PC-3 (cell line): ENCODE results near the gene NECAB2. TPM values are rescaled to one million over a fixed set of nuclear protein-coding genes. Genes with fewer than 3 reads are reported as not detected.

Experiments
- ATAC-seq: fragments of 200-7000 bp; cut with Tn5 transposase; 2 replicates; pipeline ENCODE4 v1.9.1; 2020; ENCODE audit warnings: mild to moderate bottlenecking, moderate library complexity
- BruUV-seq: library from RNA; stranded (reverse); fragments of 400-500 nt; replicated peaks from 2 replicates; lab custom pipeline; 2021; lab: Mats Ljungman, UMichigan
- CTCF ChIA-PET: fragments of 300-600 bp; sonication (Branson Sonifier 250); formaldehyde crosslinking; loops from one replicate; lab custom pipeline; 2022; ENCODE audit warnings: antibody characterized with exemption; lab: Charles Lee
- POLR2A ChIA-PET: fragments of 300-600 bp; sonication (Branson Sonifier 250); formaldehyde crosslinking; loops from one replicate; lab custom pipeline; 2022; ENCODE audit warnings: antibody characterized with exemption; ENCODE audit not compliant: unreplicated experiment; lab: Charles Lee
- DNase-seq: peaks from one replicate; pipeline ENCODE4 v3.0.0-alpha.2; 2015
- H2AFZ ChIP-seq: fragments of 300-600 bp; sonication (generic); 2 replicates; pipeline ENCODE4 v1.6.0; 2016; ENCODE audit warnings: antibody characterized with exemption, low read length
- H3F3A ChIP-seq: fragments of 300-600 bp; sonication (generic); one replicate; pipeline ENCODE4 v1.6.0; 2017; ENCODE audit warnings: antibody characterized with exemption, low read length, control low read depth, mild to moderate bottlenecking; ENCODE audit not compliant: unreplicated experiment
- H3K27ac ChIP-seq: fragments of 300-600 bp; sonication (generic); 2 replicates; pipeline ENCODE4 v1.5.1; 2016; ENCODE audit warnings: mild to moderate bottlenecking, low read length
- H3K27me3 ChIP-seq: fragments of 300-600 bp; sonication (generic); 2 replicates; pipeline ENCODE4 v1.6.1; 2016; ENCODE audit warnings: low read length, mixed read lengths
- H3K36me3 ChIP-seq: fragments of 300-600 bp; sonication (generic); 2 replicates; pipeline ENCODE4 v1.6.1; 2016; ENCODE audit warnings: low read depth, mixed run types, low read length, mixed read lengths
- H3K4me1 ChIP-seq: fragments of 300-600 bp; sonication (generic); 2 replicates; pipeline ENCODE4 v1.5.1; 2016; ENCODE audit warnings: low read length; ENCODE audit not compliant: insufficient read depth
- H3K4me2 ChIP-seq: fragments of 300-600 bp; sonication (generic); 2 replicates; pipeline ENCODE4 v1.6.0; 2016; ENCODE audit warnings: low read length
- H3K4me3 ChIP-seq: fragments of 300-600 bp; sonication (generic); 2 replicates; pipeline ENCODE4 v1.5.1; 2016; ENCODE audit warnings: mild to moderate bottlenecking, low read length, mixed read lengths
- H3K79me2 ChIP-seq: fragments of 300-600 bp; sonication (generic); 2 replicates; pipeline ENCODE4 v1.6.1; 2017; ENCODE audit warnings: low read length, mixed read lengths
- H3K9ac ChIP-seq: fragments of 300-600 bp; sonication (generic); 2 replicates; pipeline ENCODE4 v1.6.0; 2016; ENCODE audit warnings: mild to moderate bottlenecking, low read length
- H3K9me2 ChIP-seq: fragments of 300-600 bp; sonication (generic); replicated peaks from 2 replicates; pipeline ENCODE4 v1.6.1; 2016; ENCODE audit warnings: mixed run types, low read length, mixed read lengths
- H3K9me3 ChIP-seq: fragments of 300-600 bp; sonication (generic); 2 replicates; pipeline ENCODE4 v1.6.1; 2016; ENCODE audit warnings: low read length, mixed read lengths
- H4K20me1 ChIP-seq: fragments of 300-600 bp; sonication (generic); 2 replicates; pipeline ENCODE4 v1.6.1; 2016; ENCODE audit warnings: low read length, mixed read lengths
- CTCF ChIP-seq: fragments of 300-600 bp; sonication (generic); conservative IDR thresholded peaks from 2 replicates; pipeline ENCODE4 v1.5.1; 2017; ENCODE audit warnings: antibody characterized with exemption, low read depth, mild to moderate bottlenecking, low read length
- EZH2 ChIP-seq: fragments of 300-600 bp; sonication (generic); IDR thresholded peaks from one replicate; pipeline ENCODE4 v1.6.1; 2017; ENCODE audit warnings: antibody characterized with exemption, mild to moderate bottlenecking, low read length; ENCODE audit not compliant: unreplicated experiment
- EZH2phosphoT487 ChIP-seq: fragments of 300-600 bp; sonication (generic); IDR thresholded peaks from 2 replicates; pipeline ENCODE4 v1.6.1; 2018; ENCODE audit warnings: mild to moderate bottlenecking, antibody characterized with exemption, low read length, borderline replicate concordance
- intact Hi-C: fragments of 100-400 bp; cut with micrococcal nuclease; formaldehyde crosslinking; loops from 2 replicates; pipeline ENCODE4 v1.9.0; 2023
- total RNA-seq: library from RNA; depleted of rRNA; stranded (reverse); fragments of >200 nt; gene quantifications from 2 replicates; pipeline ENCODE4 v1.2.3, GENCODE V29; 2014

The NECAB2 gene
- total RNA-seq, 1 experiment from 2014 or later: 0.22 TPM

DNA sequence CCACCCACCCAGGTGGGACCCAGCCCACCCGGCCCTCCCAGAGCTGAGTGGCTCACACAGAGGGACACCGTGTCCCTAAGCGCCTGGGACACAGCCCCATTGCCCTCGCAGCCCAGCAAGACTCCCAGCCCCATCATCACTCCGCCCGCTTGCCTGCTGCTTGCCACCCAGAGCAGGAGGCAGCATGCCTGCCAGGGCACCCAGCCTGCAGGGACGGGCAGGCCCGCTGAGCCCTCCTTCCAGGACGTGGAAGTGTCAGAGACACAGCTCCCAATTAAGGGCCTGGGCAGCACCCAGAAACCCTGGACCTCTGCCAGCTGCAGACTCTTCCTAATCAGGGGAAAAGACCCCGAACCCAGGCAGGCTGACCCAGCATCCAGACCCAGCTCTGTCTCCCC, 32.2 kb upstream of the NECAB2 start:
- Histone ChIP-seq H3K9me2 (no peaks in the 10 kb centered on the region), H3K9me3 (no peaks in the 10 kb centered on the region), H2AFZ (no peak overlapping the region), H3K36me3 (no peaks in the 10 kb centered on the region), H4K20me1 (no peaks in the 10 kb centered on the region), H3K27me3 (no peaks in the 10 kb centered on the region), H3K9ac (no peak overlapping the region), H3F3A (no peaks in the 10 kb centered on the region), H3K79me2 (no peaks in the 10 kb centered on the region), H3K4me1 (no peaks in the 10 kb centered on the region), H3K4me3 (no peak overlapping the region), H3K27ac (no peak overlapping the region), H3K4me2 (no peak overlapping the region)
- intact Hi-C loops: no loop called here
- BruUV-seq: no TSS peak
- no peak for TF ChIP-seq CTCF
- TF ChIP-seq EZH2: no peak
- no peak for TF ChIP-seq EZH2phosphoT487
- CTCF ChIA-PET: no interaction called here
- no peak for DNase-seq
- POLR2A ChIA-PET: no interaction called here
- ATAC-seq: no peak

DNA sequence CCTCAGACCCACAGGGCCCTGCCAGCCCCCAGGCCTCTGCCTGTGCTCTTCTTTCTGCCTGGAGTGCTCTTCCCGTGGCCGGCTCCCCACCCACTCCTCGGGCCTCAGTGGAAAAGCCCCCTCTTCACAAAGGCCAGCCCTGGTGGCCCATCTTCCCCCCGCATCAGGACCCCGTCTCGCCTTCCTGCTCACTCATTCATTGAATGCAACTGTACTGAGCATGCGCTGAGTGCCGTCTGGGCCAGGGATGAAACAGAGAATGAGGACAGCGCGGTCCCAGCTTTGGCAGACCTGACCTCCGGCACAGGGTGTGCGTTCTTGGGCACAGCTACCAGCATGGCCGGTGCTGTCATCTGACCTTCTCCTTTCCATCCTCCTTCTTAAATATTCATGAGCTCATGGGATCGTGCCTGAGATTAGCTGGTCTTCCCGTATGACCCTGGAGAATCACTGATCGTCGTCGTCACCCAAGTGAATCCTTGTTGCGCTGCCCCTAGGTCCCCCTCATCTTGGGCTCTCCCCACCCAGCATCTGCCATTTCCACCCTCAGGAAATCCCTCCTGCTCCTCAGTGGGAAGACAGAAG, 31.4 kb upstream of the NECAB2 start:
- DNase-seq: no peak
- no peak overlapping the region for H2AFZ ChIP-seq
- H3F3A ChIP-seq: no peaks in the 10 kb centered on the region
- TF ChIP-seq EZH2: no peak
- no peak for TF ChIP-seq CTCF
- no peak overlapping the region for H3K27ac ChIP-seq
- H3K27me3 ChIP-seq: no peaks in the 10 kb centered on the region
- no peak overlapping the region for H3K4me2 ChIP-seq
- POLR2A ChIA-PET: no interaction called here
- H3K79me2 ChIP-seq: no peaks in the 10 kb centered on the region
- H4K20me1 ChIP-seq: no peaks in the 10 kb centered on the region
- no peak overlapping the region for H3K9ac ChIP-seq
- no peaks in the 10 kb centered on the region for H3K9me2 ChIP-seq
- no peaks in the 10 kb centered on the region for H3K9me3 ChIP-seq
- CTCF ChIA-PET: no interaction called here
- H3K36me3 ChIP-seq: no peaks in the 10 kb centered on the region
- intact Hi-C loops: no loop called here
- no TSS peak for BruUV-seq
- no peaks in the 10 kb centered on the region for H3K4me1 ChIP-seq
- no peak for ATAC-seq
- no peak overlapping the region for H3K4me3 ChIP-seq

DNA sequence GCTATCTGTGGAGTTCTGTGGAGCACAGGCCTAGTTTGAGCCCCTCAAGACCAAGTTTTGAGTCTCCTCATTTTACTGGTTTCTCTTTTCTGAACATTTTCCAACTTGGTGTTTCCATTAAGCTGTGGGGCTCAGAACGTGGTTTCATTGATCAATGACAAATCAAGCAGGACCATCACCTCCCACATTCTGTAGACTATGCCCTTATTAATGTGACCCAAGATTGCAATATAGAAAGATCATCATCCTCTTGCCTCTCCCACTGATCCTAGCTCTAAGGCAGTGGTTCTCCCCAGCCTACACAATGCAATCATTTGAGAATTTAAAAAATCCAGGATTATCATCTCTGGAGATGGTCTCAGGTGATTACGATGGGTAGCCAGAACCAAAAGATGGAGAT, 30.8 kb upstream of the NECAB2 start:
- ChIA-PET POLR2A (no interaction called here), CTCF (no interaction called here)
- intact Hi-C loops: no loop called here
- Histone ChIP-seq H3K4me1 (no peaks in the 10 kb centered on the region), H3K4me2 (no peak overlapping the region), H3K9me2 (no peaks in the 10 kb centered on the region), H3K9ac (no peak overlapping the region), H3K36me3 (no peaks in the 10 kb centered on the region), H3K4me3 (no peak overlapping the region), H3K9me3 (no peaks in the 10 kb centered on the region), H3K27ac (no peak overlapping the region), H3K27me3 (no peaks in the 10 kb centered on the region), H2AFZ (no peak overlapping the region), H3F3A (no peaks in the 10 kb centered on the region), H3K79me2 (no peaks in the 10 kb centered on the region), H4K20me1 (no peaks in the 10 kb centered on the region)
- ATAC-seq (no peak), DNase-seq (no peak)
- no peak for TF ChIP-seq EZH2phosphoT487
- no peak for TF ChIP-seq CTCF
- TF ChIP-seq EZH2: no peak
- no TSS peak for BruUV-seq
